Measurements from ENCODE around the gene LAMC3. TPM values are rescaled to one million over a fixed set of nuclear protein-coding genes. Genes with fewer than 3 reads are reported as not detected.

The LAMC3 gene
- total RNA-seq, 2 experiments from 2014 or later = 0.66 to 1.7 TPM

GRCh38 chr9:130987738-130988399 lies 21.1 kb upstream of the LAMC3 start:
- Histone ChIP-seq H3K36me3 (ENCODE audit: insufficient read depth, low read length) (no peaks in the 10 kb centered on the region), H3K27ac (ENCODE audit: low read depth in 1 of 2, low read length in 2 of 2) (no peak overlapping the region), H3K4me1 (ENCODE audit: insufficient read depth, low read length) (no peaks in the 10 kb centered on the region), H3K27me3 (ENCODE audit: control insufficient read depth in 1 of 2, insufficient read depth in 2 of 2, low read length in 2 of 2) (no peaks in the 10 kb centered on the region), H3K9me3 (ENCODE audit: control insufficient read depth in 1 of 2, insufficient read depth in 1 of 2, low read length in 2 of 2) (peaks cover 0 to 7% of the 10 kb centered on the region in 2 experiments), H3K4me3 (ENCODE audit: low read length) (no peak overlapping the region)
- Mint-ChIP-seq H3K4me3 (no peak overlapping the region), H3K27me3 (no peaks in the 10 kb centered on the region), H3K4me1 (ENCODE audit: low read depth) (no peaks in the 10 kb centered on the region), H3K36me3 (ENCODE audit: low read depth) (no peaks in the 10 kb centered on the region), H3K9me3 (no peaks in the 10 kb centered on the region), H3K27ac (no peak overlapping the region)
- CTCF ChIA-PET = no interaction called here
- POLR2A ChIA-PET = no interaction called here
- no peak for ATAC-seq (ENCODE audit: poor library complexity)
- TF ChIP-seq, protein P1, sequence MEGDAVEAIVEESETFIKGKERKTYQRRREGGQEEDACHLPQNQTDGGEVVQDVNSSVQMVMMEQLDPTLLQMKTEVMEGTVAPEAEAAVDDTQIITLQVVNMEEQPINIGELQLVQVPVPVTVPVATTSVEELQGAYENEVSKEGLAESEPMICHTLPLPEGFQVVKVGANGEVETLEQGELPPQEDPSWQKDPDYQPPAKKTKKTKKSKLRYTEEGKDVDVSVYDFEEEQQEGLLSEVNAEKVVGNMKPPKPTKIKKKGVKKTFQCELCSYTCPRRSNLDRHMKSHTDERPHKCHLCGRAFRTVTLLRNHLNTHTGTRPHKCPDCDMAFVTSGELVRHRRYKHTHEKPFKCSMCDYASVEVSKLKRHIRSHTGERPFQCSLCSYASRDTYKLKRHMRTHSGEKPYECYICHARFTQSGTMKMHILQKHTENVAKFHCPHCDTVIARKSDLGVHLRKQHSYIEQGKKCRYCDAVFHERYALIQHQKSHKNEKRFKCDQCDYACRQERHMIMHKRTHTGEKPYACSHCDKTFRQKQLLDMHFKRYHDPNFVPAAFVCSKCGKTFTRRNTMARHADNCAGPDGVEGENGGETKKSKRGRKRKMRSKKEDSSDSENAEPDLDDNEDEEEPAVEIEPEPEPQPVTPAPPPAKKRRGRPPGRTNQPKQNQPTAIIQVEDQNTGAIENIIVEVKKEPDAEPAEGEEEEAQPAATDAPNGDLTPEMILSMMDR (IDR thresholded peaks at IDR 0.05) = no peak
- no peak for DNase-seq
- intact Hi-C loops (cut with DNase I, micrococcal nuclease) = no loop called here

DNA sequence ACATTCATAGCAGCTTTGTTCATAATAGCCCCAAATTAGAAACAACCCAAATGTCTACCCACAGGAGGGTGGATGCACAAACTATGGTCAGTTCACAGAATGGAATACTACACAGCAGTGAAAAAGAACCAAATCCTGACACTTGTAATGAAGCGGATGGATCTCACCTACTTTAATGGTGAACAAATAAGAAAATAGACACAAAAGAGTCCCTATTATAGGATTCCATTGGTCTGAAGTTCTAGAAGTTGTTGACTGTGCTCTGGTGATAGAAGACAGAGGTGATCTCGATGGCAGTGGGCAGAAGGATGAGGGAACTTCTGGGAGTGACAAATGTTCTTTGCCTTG lies 20.6 kb upstream of the LAMC3 start:
- no peaks in the 10 kb centered on the region for H3K36me3 Mint-ChIP-seq (ENCODE audit: low read depth)
- CTCF ChIA-PET = no interaction called here
- H3K9me3 Mint-ChIP-seq = no peaks in the 10 kb centered on the region
- no peak for ATAC-seq (ENCODE audit: poor library complexity)
- Histone ChIP-seq H3K27me3 (ENCODE audit: control insufficient read depth in 1 of 2, insufficient read depth in 2 of 2, low read length in 2 of 2) (no peaks in the 10 kb centered on the region), H3K36me3 (ENCODE audit: insufficient read depth, low read length) (no peaks in the 10 kb centered on the region), H3K4me3 (ENCODE audit: low read length) (no peak overlapping the region), H3K9me3 (ENCODE audit: control insufficient read depth in 1 of 2, insufficient read depth in 1 of 2, low read length in 2 of 2) (peaks cover 0 to 9% of the 10 kb centered on the region in 2 experiments), H3K27ac (ENCODE audit: low read depth in 1 of 2, low read length in 2 of 2) (no peak overlapping the region), H3K4me1 (ENCODE audit: insufficient read depth, low read length) (no peaks in the 10 kb centered on the region)
- H3K27me3 Mint-ChIP-seq = no peaks in the 10 kb centered on the region
- intact Hi-C loops (cut with DNase I, micrococcal nuclease) = no loop called here
- POLR2A ChIA-PET = no interaction called here
- H3K4me3 Mint-ChIP-seq = no peak overlapping the region
- no peak overlapping the region for H3K27ac Mint-ChIP-seq
- no peaks in the 10 kb centered on the region for H3K4me1 Mint-ChIP-seq (ENCODE audit: low read depth)
- TF ChIP-seq, protein P1 (IDR thresholded peaks at IDR 0.05) = no peak
- no peak for DNase-seq

GRCh38 chr9:130988905-130989304 lies 20.1 kb upstream of the LAMC3 start:
- Mint-ChIP-seq H3K27me3 (no peaks in the 10 kb centered on the region), H3K4me3 (no peak overlapping the region), H3K4me1 (ENCODE audit: low read depth) (no peaks in the 10 kb centered on the region), H3K27ac (no peak overlapping the region), H3K9me3 (no peaks in the 10 kb centered on the region), H3K36me3 (ENCODE audit: low read depth) (no peaks in the 10 kb centered on the region)
- ATAC-seq (ENCODE audit: poor library complexity) (no peak), DNase-seq (no peak)
- H3K4me1 ChIP-seq (ENCODE audit: insufficient read depth, low read length) = no peaks in the 10 kb centered on the region
- H3K4me3 ChIP-seq (ENCODE audit: low read length) = no peak overlapping the region
- no peaks in the 10 kb centered on the region for H3K27me3 ChIP-seq (ENCODE audit: control insufficient read depth in 1 of 2, insufficient read depth in 2 of 2, low read length in 2 of 2)
- no peaks in the 10 kb centered on the region for H3K36me3 ChIP-seq (ENCODE audit: insufficient read depth, low read length)
- ChIA-PET CTCF (no interaction called here), POLR2A (no interaction called here)
- intact Hi-C loops (cut with DNase I, micrococcal nuclease) = no loop called here
- H3K27ac ChIP-seq (ENCODE audit: low read depth in 1 of 2, low read length in 2 of 2) = no peak overlapping the region
- TF ChIP-seq, protein P1 (IDR thresholded peaks at IDR 0.05) = no peak
- peaks cover 0 to 12% of the 10 kb centered on the region in 2 experiments for H3K9me3 ChIP-seq (ENCODE audit: control insufficient read depth in 1 of 2, insufficient read depth in 1 of 2, low read length in 2 of 2)
